ENCODE results near the gene DNAAF1.

The DNAAF1 gene

GRCh38 chr16:84207879-84208278 lies 62.8 kb downstream of the DNAAF1 start:
- TF ChIP-seq FOXM1 (IDR thresholded peaks at IDR 0.05; ENCODE audit: borderline replicate concordance, low read depth), result no peak
- no peak for TF ChIP-seq EGR1 (IDR thresholded peaks at IDR 0.05)
- no peak for TF ChIP-seq EP300 (IDR thresholded peaks at IDR 0.05; ENCODE audit: borderline replicate concordance)
- TF ChIP-seq REST (IDR thresholded peaks at IDR 0.05; ENCODE audit: low read depth), result no peak
- no peak for TF ChIP-seq CEBPB (IDR thresholded peaks at IDR 0.05)
- no peak for TF ChIP-seq ZBTB7A (IDR thresholded peaks at IDR 0.05; ENCODE audit: low read depth)
- no peak for TF ChIP-seq MAX (IDR thresholded peaks at IDR 0.05)
- no peak for TF ChIP-seq CREB1 (IDR thresholded peaks at IDR 0.05; ENCODE audit: low read depth)
- TF ChIP-seq TCF12 (IDR thresholded peaks at IDR 0.05; ENCODE audit: low read depth), result no peak
- TF ChIP-seq TAF1 (IDR thresholded peaks at IDR 0.05; ENCODE audit: low read depth), result no peak
- TF ChIP-seq YY1 (IDR thresholded peaks at IDR 0.05; ENCODE audit: low read depth), result no peak
- TF ChIP-seq NFIC (IDR thresholded peaks at IDR 0.05), result no peak
- no peak for TF ChIP-seq TEAD4 (IDR thresholded peaks at IDR 0.05)
- no peak for TF ChIP-seq USF1 (IDR thresholded peaks at IDR 0.05)
- TF ChIP-seq RAD21 (IDR thresholded peaks at IDR 0.05; ENCODE audit: low read depth), result no peak

- no peak for TF ChIP-seq MAX (IDR thresholded peaks at IDR 0.05)
Observed at GRCh38 chr16:84209989-84210388, 64.9 kb downstream of the DNAAF1 start.

- TF ChIP-seq RAD21 (IDR thresholded peaks at IDR 0.05; ENCODE audit: low read depth), result no peak
- TF ChIP-seq YY1 (IDR thresholded peaks at IDR 0.05; ENCODE audit: low read depth), result no peak
- no peak for TF ChIP-seq TEAD4 (IDR thresholded peaks at IDR 0.05)
- TF ChIP-seq USF1 (IDR thresholded peaks at IDR 0.05), result no peak
Observed at GRCh38 chr16:84212154-84212553, 67.0 kb downstream of the DNAAF1 start.

DNA sequence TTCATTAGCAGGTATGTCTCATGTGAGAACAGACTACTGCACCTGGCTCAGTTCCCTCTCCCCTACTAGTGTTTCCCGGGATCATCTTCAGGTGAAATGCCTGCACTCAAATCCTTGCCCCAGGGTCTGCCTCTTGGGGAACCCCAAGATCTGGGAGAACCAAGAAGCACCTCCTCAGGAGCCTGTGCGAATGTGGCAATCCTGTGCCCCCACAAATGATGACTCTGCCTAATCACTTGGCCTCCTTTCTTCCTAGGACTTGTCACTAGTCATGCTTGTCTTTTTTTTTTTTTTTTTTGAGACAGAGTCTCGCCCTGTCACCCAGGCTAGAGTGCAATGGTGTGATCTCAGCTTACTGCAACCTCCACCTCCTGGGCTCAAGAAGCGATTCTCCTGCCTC lies 67.5 kb downstream of the DNAAF1 start:
- TF ChIP-seq USF1 (IDR thresholded peaks at IDR 0.05), result no peak
- no peak for TF ChIP-seq TAF1 (IDR thresholded peaks at IDR 0.05; ENCODE audit: low read depth)
- no peak for TF ChIP-seq REST (IDR thresholded peaks at IDR 0.05; ENCODE audit: low read depth)
- TF ChIP-seq EP300 (IDR thresholded peaks at IDR 0.05; ENCODE audit: borderline replicate concordance), result no peak
- TF ChIP-seq CREB1 (IDR thresholded peaks at IDR 0.05; ENCODE audit: low read depth), result no peak
- no peak for TF ChIP-seq FOXM1 (IDR thresholded peaks at IDR 0.05; ENCODE audit: borderline replicate concordance, low read depth)
- TF ChIP-seq TEAD4 (IDR thresholded peaks at IDR 0.05), result no peak
- TF ChIP-seq ZBTB7A (IDR thresholded peaks at IDR 0.05; ENCODE audit: low read depth), result no peak
- no peak for TF ChIP-seq TCF12 (IDR thresholded peaks at IDR 0.05; ENCODE audit: low read depth)

- no peak for TF ChIP-seq ZBTB7A (IDR thresholded peaks at IDR 0.05; ENCODE audit: low read depth)
- no peak for TF ChIP-seq TAF1 (IDR thresholded peaks at IDR 0.05; ENCODE audit: low read depth)
- TF ChIP-seq USF1 (IDR thresholded peaks at IDR 0.05), result no peak
- no peak for TF ChIP-seq CREB1 (IDR thresholded peaks at IDR 0.05; ENCODE audit: low read depth)
- no peak for TF ChIP-seq MAX (IDR thresholded peaks at IDR 0.05)
- no peak for TF ChIP-seq REST (IDR thresholded peaks at IDR 0.05; ENCODE audit: low read depth)
- TF ChIP-seq NFIC (IDR thresholded peaks at IDR 0.05), result no peak
- TF ChIP-seq EP300 (IDR thresholded peaks at IDR 0.05; ENCODE audit: borderline replicate concordance), result no peak
- no peak for TF ChIP-seq TEAD4 (IDR thresholded peaks at IDR 0.05)
- no peak for TF ChIP-seq TCF12 (IDR thresholded peaks at IDR 0.05; ENCODE audit: low read depth)
- TF ChIP-seq FOXM1 (IDR thresholded peaks at IDR 0.05; ENCODE audit: borderline replicate concordance, low read depth), result no peak
- no peak for TF ChIP-seq CEBPB (IDR thresholded peaks at IDR 0.05)
- no peak for TF ChIP-seq RAD21 (IDR thresholded peaks at IDR 0.05; ENCODE audit: low read depth)
- TF ChIP-seq YY1 (IDR thresholded peaks at IDR 0.05; ENCODE audit: low read depth), result no peak
- TF ChIP-seq EGR1 (IDR thresholded peaks at IDR 0.05), result no peak
Observed at GRCh38 chr16:84214451-84215066, 69.5 kb downstream of the DNAAF1 start.
